Keratinocyte (primary cell): ENCODE data around the gene LIN52. TPM values are rescaled to one million over a fixed set of nuclear protein-coding genes. Genes with fewer than 3 reads are reported as not detected.

Source experiments
- DNase-seq: peaks from one replicate; pipeline ENCODE4 v3.0.0-alpha.2; 2011; ENCODE audit warnings: low read depth, missing footprints, low spot score
- FAIRE-seq: peaks from 2 replicates; lab custom pipeline; 2011; peaks lifted over from hg19 to GRCh38; lab: Jason Lieb, UNC
- H2AFZ ChIP-seq: 2 replicates; pipeline ENCODE4 v1.6.0; 2012; ENCODE audit warnings: low read length, control low read depth, inconsistent platforms; ENCODE audit not compliant: control insufficient read depth
- H3K27ac ChIP-seq: 2 replicates; pipeline ENCODE4 v1.5.1; 2011; ENCODE audit warnings: low read length; ENCODE audit not compliant: control insufficient read depth, insufficient read depth
- H3K27me3 ChIP-seq: 3 replicates; pipeline ENCODE4 v1.6.0; 2011; ENCODE audit warnings: low read length; ENCODE audit not compliant: control insufficient read depth, insufficient read depth; ENCODE audit errors: extremely low read depth
- H3K36me3 ChIP-seq, 2 experiments: 2 replicates in 1 of 2; 3 replicates in 1 of 2; pipeline ENCODE4 v1.5.1; 2011; ENCODE audit warnings: low read length in 2 of 2, mild to moderate bottlenecking in 1 of 2; ENCODE audit not compliant: control insufficient read depth in 2 of 2, insufficient read depth in 2 of 2; ENCODE audit errors: extremely low read depth in 1 of 2
- H3K4me1 ChIP-seq: 3 replicates; pipeline ENCODE4 v1.5.1; 2011; ENCODE audit warnings: low read length; ENCODE audit not compliant: control insufficient read depth, insufficient read depth; ENCODE audit errors: extremely low read depth
- H3K4me2 ChIP-seq: 3 replicates; pipeline ENCODE4 v1.6.0; 2011; ENCODE audit warnings: low read depth, low read length; ENCODE audit not compliant: control insufficient read depth, insufficient read depth; ENCODE audit errors: extremely low read depth
- H3K4me3 ChIP-seq, 3 experiments: fragments of 200-600 bp in 1 of 3; sonication (generic) in 1 of 3; 2 replicates in 2 of 3; 3 replicates in 1 of 3; pipeline ENCODE4 v1.5.1; 2011 to 2016; ENCODE audit warnings: low read length in 3 of 3, mild to moderate bottlenecking in 3 of 3, control low read depth in 2 of 3, inconsistent platforms in 1 of 3, low read depth in 1 of 3, mixed read lengths in 1 of 3, mixed run types in 1 of 3, moderate library complexity in 1 of 3; ENCODE audit not compliant: control insufficient read depth in 2 of 3, insufficient read depth in 2 of 3; ENCODE audit errors: extremely low read depth in 1 of 3
- H3K79me2 ChIP-seq: 2 replicates; pipeline ENCODE4 v1.6.0; 2012; ENCODE audit warnings: low read length; ENCODE audit not compliant: control insufficient read depth, insufficient read depth
- H3K9ac ChIP-seq: 3 replicates; pipeline ENCODE4 v1.6.0; 2011; ENCODE audit warnings: low read length; ENCODE audit not compliant: control insufficient read depth, insufficient read depth; ENCODE audit errors: extremely low read depth
- H3K9me1 ChIP-seq: 3 replicates; pipeline ENCODE4 v1.6.0; 2011; ENCODE audit warnings: low read length; ENCODE audit not compliant: control insufficient read depth, insufficient read depth; ENCODE audit errors: extremely low read depth
- H3K9me3 ChIP-seq: 2 replicates; pipeline ENCODE4 v1.5.1; 2012; ENCODE audit warnings: low read depth, low read length; ENCODE audit not compliant: control insufficient read depth
- H4K20me1 ChIP-seq: 3 replicates; pipeline ENCODE4 v1.6.0; 2011; ENCODE audit warnings: low read length; ENCODE audit not compliant: control insufficient read depth, insufficient read depth; ENCODE audit errors: extremely low read depth
- EZH2 ChIP-seq: IDR thresholded peaks from one replicate; pipeline ENCODE4 v1.6.1; 2012; ENCODE audit warnings: inconsistent platforms, mild to moderate bottlenecking, low read length, moderate library complexity
- dilution Hi-C: fragments of 300-500 bp; cut with MboI; formaldehyde crosslinking; loops from one replicate; pipeline ENCODE4 v1.7.0; 2020; ENCODE audit warnings: low sequenced_read_pairs; ENCODE audit not compliant: extremely low pct_ligation_motif_present
- polyA plus RNA-seq, 5 experiments: library from polyadenylated mRNA; depleted of rRNA in 3 of 5; stranded (reverse) in 3 of 5; stranded (forward) in 1 of 5; unstranded in 1 of 5; fragments of >200 nt; gene quantifications; 1 replicate in 1 of 5; 2 replicates in 3 of 5; 3 replicates in 1 of 5; pipeline versions ENCODE4 v1.2.1 to v1.2.3, GENCODE V29; 2011 to 2012; ENCODE audit warnings: missing spikeins in 2 of 5, low read depth in 1 of 5, low replicate concordance in 1 of 5
- TF ChIP-seq, protein P1 (sequence below), 3 experiments: IDR thresholded peaks in 1 of 3; conservative IDR thresholded peaks in 1 of 3; optimal IDR thresholded peaks in 1 of 3; 2 replicates in 2 of 3; 3 replicates in 1 of 3; pipeline versions ENCODE3 to v1.5.1; 2011; ENCODE audit warnings: low read length in 3 of 3, mild to moderate bottlenecking in 3 of 3, moderate library complexity in 2 of 3, control low read depth in 1 of 3, inconsistent platforms in 1 of 3; ENCODE audit not compliant: insufficient read depth in 2 of 3; ENCODE audit errors: extremely low read depth in 1 of 3

LIN52 gene
- polyA plus RNA-seq, 1 donor (not counting 4 experiments of a cell fraction or from before 2014, with no cell fraction given), result 6.8 TPM

DNA sequence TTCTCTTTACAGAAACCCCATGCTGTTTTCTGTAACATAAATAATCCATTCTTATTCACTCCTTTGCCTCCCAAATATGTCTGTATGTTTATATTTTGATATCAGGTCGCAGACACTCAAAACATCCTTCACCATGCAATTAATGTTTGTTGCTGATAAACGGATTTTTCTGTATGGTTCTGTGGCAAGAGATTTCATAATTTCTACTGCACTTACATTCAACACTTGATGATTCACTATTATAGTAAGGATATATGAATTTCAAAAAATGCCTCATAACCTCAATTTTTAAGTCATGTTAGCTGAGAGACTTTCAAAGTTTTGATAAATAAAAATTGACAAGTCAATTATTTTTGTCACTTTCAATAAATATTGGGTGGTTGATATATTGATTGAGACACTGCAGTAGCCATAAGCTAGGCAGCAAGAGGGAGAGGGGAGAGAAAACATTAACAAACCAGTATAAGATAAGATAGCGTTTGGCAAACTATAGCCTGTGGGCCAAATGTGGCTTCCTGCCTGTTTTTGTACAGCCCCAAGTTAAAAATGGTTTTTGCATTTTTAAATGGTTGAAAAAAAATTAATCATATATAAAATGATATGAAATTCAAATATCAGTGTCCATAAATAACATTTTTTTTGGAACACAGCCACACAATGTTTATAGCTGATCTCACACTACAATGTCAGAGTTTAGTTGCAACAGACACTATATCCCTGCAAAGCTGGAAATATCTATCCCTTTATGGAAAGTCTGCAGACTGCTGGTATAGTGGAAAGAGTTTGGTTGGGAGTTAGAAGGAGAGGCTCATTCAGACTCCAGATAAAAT is 18.8 kb upstream of the LIN52 start:
- Histone ChIP-seq H3K36me3 (no peaks in the 10 kb centered on the region), H2AFZ (no peak overlapping the region), H3K4me3 (no peak overlapping the region), H3K27ac (no peak overlapping the region), H3K4me1 (peaks cover 8% of the 10 kb centered on the region), H3K4me2 (no peak overlapping the region), H4K20me1 (no peaks in the 10 kb centered on the region), H3K9me3 (no peaks in the 10 kb centered on the region), H3K9ac (no peak overlapping the region), H3K27me3 (no peaks in the 10 kb centered on the region), H3K9me1 (no peaks in the 10 kb centered on the region), H3K79me2 (no peaks in the 10 kb centered on the region)
- no peak for FAIRE-seq
- TF ChIP-seq, protein P1, sequence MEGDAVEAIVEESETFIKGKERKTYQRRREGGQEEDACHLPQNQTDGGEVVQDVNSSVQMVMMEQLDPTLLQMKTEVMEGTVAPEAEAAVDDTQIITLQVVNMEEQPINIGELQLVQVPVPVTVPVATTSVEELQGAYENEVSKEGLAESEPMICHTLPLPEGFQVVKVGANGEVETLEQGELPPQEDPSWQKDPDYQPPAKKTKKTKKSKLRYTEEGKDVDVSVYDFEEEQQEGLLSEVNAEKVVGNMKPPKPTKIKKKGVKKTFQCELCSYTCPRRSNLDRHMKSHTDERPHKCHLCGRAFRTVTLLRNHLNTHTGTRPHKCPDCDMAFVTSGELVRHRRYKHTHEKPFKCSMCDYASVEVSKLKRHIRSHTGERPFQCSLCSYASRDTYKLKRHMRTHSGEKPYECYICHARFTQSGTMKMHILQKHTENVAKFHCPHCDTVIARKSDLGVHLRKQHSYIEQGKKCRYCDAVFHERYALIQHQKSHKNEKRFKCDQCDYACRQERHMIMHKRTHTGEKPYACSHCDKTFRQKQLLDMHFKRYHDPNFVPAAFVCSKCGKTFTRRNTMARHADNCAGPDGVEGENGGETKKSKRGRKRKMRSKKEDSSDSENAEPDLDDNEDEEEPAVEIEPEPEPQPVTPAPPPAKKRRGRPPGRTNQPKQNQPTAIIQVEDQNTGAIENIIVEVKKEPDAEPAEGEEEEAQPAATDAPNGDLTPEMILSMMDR (optimal IDR thresholded peaks at IDR 0.05 in 1 of 3, IDR thresholded peaks at IDR 0.05 in 1 of 3, conservative IDR thresholded peaks at IDR 0.05 in 1 of 3; ENCODE audit: extremely low read depth in 1 of 3, insufficient read depth in 2 of 3, low read length in 3 of 3), result no peak
- TF ChIP-seq EZH2, result no peak
- DNase-seq, result no peak
- dilution Hi-C loops, result no loop called here

DNA sequence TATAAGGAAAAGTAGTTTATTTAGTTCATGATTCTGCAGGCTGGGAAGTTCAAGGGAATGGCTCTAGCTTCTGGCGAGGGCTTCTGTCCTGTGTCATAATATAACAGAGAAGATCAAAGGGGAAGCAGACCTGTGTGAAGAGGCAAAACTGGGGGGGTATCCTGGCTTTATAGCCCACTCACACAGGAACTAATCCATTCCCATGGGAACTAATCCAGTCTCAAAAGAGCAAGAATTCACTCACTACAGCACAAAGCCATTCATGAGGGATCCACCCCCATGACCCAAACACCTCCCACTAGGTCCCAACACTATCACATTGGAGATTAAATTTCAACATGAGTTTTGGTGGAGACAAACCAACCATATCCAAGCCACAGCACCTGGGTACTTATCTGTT is 7.4 kb upstream of the LIN52 start:
- no peaks in the 10 kb centered on the region for H4K20me1 ChIP-seq
- no peak overlapping the region for H3K4me3 ChIP-seq
- H3K9ac ChIP-seq, result no peak overlapping the region
- no peaks in the 10 kb centered on the region for H3K36me3 ChIP-seq
- dilution Hi-C loops, result no loop called here
- DNase-seq (no peak), FAIRE-seq (no peak)
- no peaks in the 10 kb centered on the region for H3K9me3 ChIP-seq
- H3K27me3 ChIP-seq, result no peaks in the 10 kb centered on the region
- H2AFZ ChIP-seq, result no peak overlapping the region
- no peak overlapping the region for H3K27ac ChIP-seq
- H3K4me2 ChIP-seq, result no peak overlapping the region
- TF ChIP-seq EZH2, result no peak
- TF ChIP-seq, protein P1 (optimal IDR thresholded peaks at IDR 0.05 in 1 of 3, IDR thresholded peaks at IDR 0.05 in 1 of 3, conservative IDR thresholded peaks at IDR 0.05 in 1 of 3; ENCODE audit: extremely low read depth in 1 of 3, insufficient read depth in 2 of 3, low read length in 3 of 3), result no peak
- H3K79me2 ChIP-seq, result no peaks in the 10 kb centered on the region
- no peaks in the 10 kb centered on the region for H3K9me1 ChIP-seq
- no peaks in the 10 kb centered on the region for H3K4me1 ChIP-seq
